Left cardiac atrium (tissue), 4 donors: Measurements from ENCODE around the gene PI16. TPM values are rescaled to one million over a fixed set of nuclear protein-coding genes. Genes with fewer than 3 reads are reported as not detected.

Experiments
- ATAC-seq, 2 donors: fragments of 200-7000 bp; cut with Tn5 transposase; one replicate each; pipeline ENCODE4 v1.9.1; 2020; ENCODE audit warnings: mild to moderate bottlenecking in 2 of 2, moderate library complexity in 2 of 2
- DNase-seq: peaks from one replicate; pipeline ENCODE4 v3.0.0-alpha.2; 2020
- intact Hi-C, 2 donors: fragments of 100-400 bp; cut with DNase I; formaldehyde crosslinking; loops; one replicate each; pipeline versions ENCODE4 v1.14.1 to v1.15.1; 2022 to 2023
- long read RNA-seq: library from polyadenylated mRNA; unstranded; transcript quantifications from one replicate; pipeline ENCODE4 v2.0.0, GENCODE V29; 2021
- total RNA-seq, 2 donors: library from RNA; stranded (reverse); fragmentation: NEBNext Ultra II Directional; extraction: Animal tissue kit (Norgen Biotek cat#: 25700); gene quantifications; one replicate each; pipeline ENCODE4 v1.2.1, GENCODE V29; 2021
- donor health status: DM: no; HTN: yes; CAD: no.
- donor health status: DM: no; HTN: yes; CAD: no; lungs with severe emphysema.
- donor health status: DM: yes; HTN: yes; CAD: no.
- donor health status: Dilated cardiomyopathy.

The PI16 gene
- 10 to 100 TPM; 28.2 to 47.0 TPM for total RNA-seq
- long read RNA-seq, transcript PI16-201 (7 exons, 2,190 nt) = major isoform, 19 of 31 reads
- long read RNA-seq, partial matches to known transcripts = 5 of 31 reads
- long read RNA-seq, other reads (novel, unspliced or antisense) = 7 of 31 reads

GRCh38 chr6:36954262-36954931 lies at the start of gene PI16:
TSS of gene PI16 (plus strand) at chr6:36954738. CDS start at chr6:36954761, 23 bp downstream.
- no peak for DNase-seq
- peak; percentile 34 to 39 for ATAC-seq
- intact Hi-C loops = no loop called here

GRCh38 chr6:36904851-36905393 lies 49.6 kb upstream of the PI16 start:
- intact Hi-C loops = loop anchor here (5.0 to 10.0 kb wide), 2 partner anchors 60 to 72 kb away; no protein-coding TSS in a partner anchor
- ATAC-seq = no peak
- no peak for DNase-seq

- DNase-seq = peak; percentile 69
- ATAC-seq = peak; percentile 82 to 94
- intact Hi-C loops = loop anchor here (5.0 to 10.0 kb wide), 2 partner anchors 58 to 71 kb away; no protein-coding TSS in a partner anchor
Measured at GRCh38 chr6:36906539-36907325, 47.8 kb upstream of the PI16 start.

GRCh38 chr6:36907781-36908180 lies 46.8 kb upstream of the PI16 start:
- ATAC-seq = peak; percentile 70 to 93
- peak; percentile 66 for DNase-seq
- intact Hi-C loops = loop anchor here (5.0 to 10.0 kb wide), 2 partner anchors 57 to 70 kb away; no protein-coding TSS in a partner anchor

GRCh38 chr6:36908747-36909146 lies 45.8 kb upstream of the PI16 start:
- no peak for DNase-seq
- intact Hi-C loops = loop anchor here (5.0 to 10.0 kb wide), 2 partner anchors 56 to 69 kb away; no protein-coding TSS in a partner anchor
- no peak for ATAC-seq

GRCh38 chr6:36912030-36912454 lies 42.5 kb upstream of the PI16 start:
- ATAC-seq (no peak), DNase-seq (no peak)
- intact Hi-C loops = no loop called here

- peak in 1 of 2 donors; percentile 17 for ATAC-seq
- intact Hi-C loops = no loop called here
- DNase-seq = no peak
Measured at GRCh38 chr6:36912586-36912985, 42.0 kb upstream of the PI16 start.

- no peak for DNase-seq
- no peak for ATAC-seq
- intact Hi-C loops = no loop called here
Measured at GRCh38 chr6:36913082-36913481, 41.5 kb upstream of the PI16 start.

- intact Hi-C loops = no loop called here
- ATAC-seq = peak in 1 of 2 donors; percentile 24
- no peak for DNase-seq
Measured at GRCh38 chr6:36914227-36914794, 40.2 kb upstream of the PI16 start.

GRCh38 chr6:36915599-36915998 lies 38.9 kb upstream of the PI16 start:
- DNase-seq (no peak), ATAC-seq (no peak)
- intact Hi-C loops = no loop called here

- no peak for DNase-seq
- peak in 1 of 2 donors; percentile 12 for ATAC-seq
- intact Hi-C loops = no loop called here
Measured at GRCh38 chr6:36916126-36916525, 38.4 kb upstream of the PI16 start.

- intact Hi-C loops = no loop called here
- DNase-seq (peak; percentile 40), ATAC-seq (peak; percentile 69)
Measured at GRCh38 chr6:36917541-36918193, 36.9 kb upstream of the PI16 start.

GRCh38 chr6:36920049-36920448 lies 34.5 kb upstream of the PI16 start:
- ATAC-seq (no peak), DNase-seq (no peak)
- intact Hi-C loops = no loop called here

GRCh38 chr6:36920546-36920945 lies 34.0 kb upstream of the PI16 start:
- intact Hi-C loops = no loop called here
- ATAC-seq = no peak
- no peak for DNase-seq

GRCh38 chr6:36924131-36924530 lies 30.4 kb upstream of the PI16 start:
- ATAC-seq = no peak
- intact Hi-C loops = no loop called here
- no peak for DNase-seq

- DNase-seq (no peak), ATAC-seq (no peak)
- intact Hi-C loops = no loop called here
Measured at GRCh38 chr6:36924778-36925374, 29.7 kb upstream of the PI16 start.

GRCh38 chr6:36925809-36926208 lies 28.7 kb upstream of the PI16 start:
- intact Hi-C loops = no loop called here
- ATAC-seq (no peak), DNase-seq (no peak)

GRCh38 chr6:36926708-36927513 lies 27.6 kb upstream of the PI16 start:
- ATAC-seq = no peak
- intact Hi-C loops = no loop called here
- no peak for DNase-seq
